COLO829 (cell line): ENCODE results near the gene PLPPR5.
"Not testable (repeated sequence)": the region's sequence is repeated elsewhere in the genome, so short reads cannot be mapped to it uniquely, and the experiment has no call there.

Source experiments
- DNase-seq: peaks from one replicate; pipeline ENCODE4 v3.0.0; 2012; ENCODE audit warnings: low spot score

The PLPPR5 gene, protein sequence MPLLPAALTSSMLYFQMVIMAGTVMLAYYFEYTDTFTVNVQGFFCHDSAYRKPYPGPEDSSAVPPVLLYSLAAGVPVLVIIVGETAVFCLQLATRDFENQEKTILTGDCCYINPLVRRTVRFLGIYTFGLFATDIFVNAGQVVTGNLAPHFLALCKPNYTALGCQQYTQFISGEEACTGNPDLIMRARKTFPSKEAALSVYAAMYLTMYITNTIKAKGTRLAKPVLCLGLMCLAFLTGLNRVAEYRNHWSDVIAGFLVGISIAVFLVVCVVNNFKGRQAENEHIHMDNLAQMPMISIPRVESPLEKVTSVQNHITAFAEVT

GRCh38 chr1:99004861-99005442 is at the start of gene PLPPR5:
Gene PLPPR5, minus strand, starts transcription at chr1:99004861. Its CDS starts 190 bp downstream, at chr1:99004671.
- no peak for DNase-seq

DNA sequence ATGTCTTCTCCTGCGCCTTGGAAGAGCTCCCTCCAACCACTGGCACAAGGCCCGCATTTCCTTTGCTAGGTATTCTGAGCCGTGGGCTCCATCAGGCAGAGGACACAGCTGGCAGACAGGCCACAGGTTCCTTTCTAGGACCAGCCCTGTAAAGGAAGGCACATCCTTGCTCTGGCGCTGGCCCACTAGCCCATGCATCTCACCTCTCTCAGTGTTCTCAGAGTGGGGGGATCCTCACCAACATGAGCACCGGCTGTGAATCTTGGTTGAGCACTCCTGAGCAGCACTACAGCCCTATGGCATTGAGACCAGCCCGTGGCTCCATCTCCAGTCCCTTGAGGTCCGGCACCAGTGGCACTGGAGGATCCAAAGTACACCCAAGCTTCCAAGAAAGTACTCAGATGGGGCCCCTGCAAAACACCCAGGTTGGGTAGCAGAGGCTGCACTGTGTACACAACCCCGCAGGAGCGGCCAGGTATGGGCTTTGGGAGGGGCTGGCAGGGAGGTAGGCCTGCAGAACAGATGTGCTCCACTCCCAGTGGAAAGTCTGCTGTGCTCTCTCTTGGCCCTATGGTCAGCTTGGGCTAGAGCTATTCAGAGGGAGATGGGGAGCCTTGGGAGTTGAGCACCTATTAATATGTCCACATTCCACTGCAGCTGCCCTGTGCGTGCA is 47.1 kb upstream of the PLPPR5 start:
- DNase-seq: no peak

DNA sequence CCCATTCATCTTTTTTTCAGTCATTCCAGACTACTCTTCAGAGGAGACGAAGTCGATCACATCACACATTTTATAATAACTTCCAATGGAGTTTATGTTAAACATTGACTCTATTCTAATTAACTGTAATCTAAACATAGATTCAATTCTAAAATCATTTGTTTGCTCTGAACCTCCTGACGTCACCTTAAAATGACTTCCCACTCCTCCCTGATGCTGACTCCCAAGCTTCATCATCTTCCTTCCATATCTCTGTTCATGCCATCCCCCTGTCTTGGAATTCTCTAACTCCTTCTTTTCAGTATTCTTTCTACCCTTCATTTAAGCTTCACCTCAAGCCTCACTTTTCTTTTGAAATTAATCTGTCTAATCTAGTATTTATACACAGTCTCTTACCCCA is 45.1 kb upstream of the PLPPR5 start:
- DNase-seq: no peak

- DNase-seq: not testable (repeated sequence)
Measured at GRCh38 chr1:99036746-99037145, 32.1 kb upstream of the PLPPR5 start.

- peak; percentile 14 for DNase-seq
Measured at GRCh38 chr1:99018313-99018712, 13.7 kb upstream of the PLPPR5 start.

GRCh38 chr1:99017655-99018054 is 13.0 kb upstream of the PLPPR5 start:
- DNase-seq: no peak

DNA sequence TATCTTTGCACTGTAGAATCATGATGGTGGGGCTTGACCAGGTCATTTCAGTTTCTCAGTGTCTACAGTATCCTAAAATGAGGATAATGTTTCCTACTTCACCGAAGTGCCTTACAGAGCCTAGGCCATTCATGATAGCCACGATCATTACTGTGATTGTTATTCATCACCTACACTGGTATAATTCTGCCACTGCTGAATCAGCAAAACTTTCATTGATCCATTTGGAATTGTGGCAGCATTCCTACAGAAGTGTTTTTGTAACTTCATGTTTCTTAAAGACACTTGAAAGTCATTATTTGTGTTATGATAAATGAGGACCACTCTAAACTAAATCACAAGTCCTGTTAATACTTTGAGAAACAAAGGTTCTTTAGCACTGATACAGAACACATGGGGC is 6.0 kb upstream of the PLPPR5 start:
- no peak for DNase-seq

GRCh38 chr1:99007366-99007765 is 2.7 kb upstream of the PLPPR5 start:
- DNase-seq: no peak

DNA sequence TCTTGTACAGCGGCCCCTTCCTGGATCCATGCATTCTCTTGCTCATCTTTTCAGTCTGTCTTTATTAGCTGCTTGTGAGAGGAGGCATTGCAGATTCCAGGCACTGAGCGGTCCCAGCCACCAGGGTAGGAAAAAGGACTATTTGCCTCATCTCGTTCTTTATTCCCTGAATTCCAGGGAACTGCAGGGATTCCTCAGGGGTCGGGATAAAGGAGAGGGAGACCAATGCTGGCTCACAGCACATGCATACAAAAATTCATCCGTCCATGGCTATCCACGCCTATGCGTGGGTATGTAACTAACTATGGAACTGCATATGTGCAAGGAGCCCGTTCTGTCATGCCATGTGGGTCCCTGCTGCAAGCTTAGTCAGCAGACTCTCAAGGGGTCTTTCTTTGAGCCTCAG is 879 bp upstream of the PLPPR5 start:
- DNase-seq: no peak

DNA sequence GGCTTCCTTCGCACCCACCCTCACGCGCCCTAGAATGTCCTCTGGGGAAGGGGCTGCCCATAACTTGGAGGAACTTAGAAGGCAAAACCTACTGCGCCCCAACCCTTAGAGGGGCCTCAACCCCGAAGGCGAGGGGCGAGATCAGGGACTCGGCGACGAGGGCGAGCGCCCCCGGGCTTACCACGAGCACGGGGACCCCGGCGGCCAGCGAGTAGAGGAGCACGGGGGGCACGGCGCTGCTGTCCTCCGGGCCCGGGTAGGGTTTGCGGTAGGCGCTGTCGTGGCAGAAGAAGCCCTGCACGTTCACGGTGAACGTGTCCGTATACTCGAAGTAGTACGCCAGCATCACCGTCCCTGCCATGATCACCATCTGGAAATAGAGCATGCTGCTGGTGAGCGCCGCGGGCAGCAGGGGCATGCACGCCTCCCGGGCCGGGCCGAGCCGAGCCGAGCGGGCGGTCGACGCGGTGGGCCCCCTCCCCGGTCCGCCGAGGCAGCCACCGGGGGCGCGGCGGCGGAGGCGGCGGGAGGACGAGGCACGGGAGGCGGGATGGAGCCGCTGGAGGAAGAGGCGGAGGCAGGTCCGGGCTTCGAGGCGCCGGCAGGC is 304 bp downstream of the PLPPR5 start:
- DNase-seq: no peak

DNA sequence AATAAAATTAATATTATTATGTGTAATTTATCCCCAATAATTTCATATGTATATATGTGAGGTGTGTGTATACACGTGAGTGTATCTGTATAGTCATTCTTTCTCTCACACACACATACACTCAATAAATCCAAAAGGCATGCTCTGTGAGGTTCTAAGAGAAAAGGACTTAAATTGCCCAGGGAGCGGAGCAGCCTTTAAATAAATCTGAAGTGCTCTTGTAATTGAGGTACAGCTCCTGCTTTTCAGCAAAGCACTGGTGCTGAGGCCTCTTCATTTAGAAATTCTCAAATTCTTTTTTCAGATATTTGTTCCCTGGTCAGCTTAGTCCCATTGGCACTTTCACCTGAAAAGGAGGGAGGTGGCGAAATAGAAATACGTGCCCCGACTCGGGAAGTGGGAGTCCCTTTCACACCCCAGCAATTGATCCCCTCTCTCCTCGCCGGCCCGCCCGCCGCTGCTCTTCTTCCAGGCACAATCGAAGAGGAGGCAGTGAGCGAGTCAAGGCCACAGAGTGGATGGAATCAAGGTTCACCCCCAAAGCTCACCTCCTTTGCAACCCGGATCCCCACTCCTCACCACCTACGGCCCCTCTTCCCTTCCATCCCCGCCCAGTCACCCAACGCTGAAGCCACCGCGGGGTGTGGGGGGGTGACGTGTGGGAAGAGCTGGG is 944 bp downstream of the PLPPR5 start:
- DNase-seq: no peak

GRCh38 chr1:98992844-98993243 is 11.8 kb downstream of the PLPPR5 start:
- DNase-seq: no peak

GRCh38 chr1:98991127-98992012 is 13.3 kb downstream of the PLPPR5 start:
- peak; percentile 8 for DNase-seq

DNA sequence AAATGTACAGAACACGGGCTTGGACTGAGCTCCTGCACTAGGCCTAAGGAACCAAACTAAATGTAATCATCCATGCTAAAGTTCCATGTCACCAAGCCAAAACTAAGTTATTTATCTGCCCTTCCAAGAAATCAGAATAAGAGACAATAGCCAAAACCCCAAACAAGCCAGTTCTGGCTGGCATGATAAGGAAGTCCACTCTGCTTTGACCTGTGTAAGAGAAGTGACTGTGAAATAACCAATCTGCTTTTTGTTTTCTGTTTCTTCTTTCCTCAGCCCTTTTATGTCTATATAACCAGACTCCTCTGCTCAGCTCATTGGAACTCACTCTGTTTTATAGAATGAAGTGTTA is 15.1 kb downstream of the PLPPR5 start:
- DNase-seq: no peak

- DNase-seq: no peak
Measured at GRCh38 chr1:98988904-98989555, 15.6 kb downstream of the PLPPR5 start.

DNA sequence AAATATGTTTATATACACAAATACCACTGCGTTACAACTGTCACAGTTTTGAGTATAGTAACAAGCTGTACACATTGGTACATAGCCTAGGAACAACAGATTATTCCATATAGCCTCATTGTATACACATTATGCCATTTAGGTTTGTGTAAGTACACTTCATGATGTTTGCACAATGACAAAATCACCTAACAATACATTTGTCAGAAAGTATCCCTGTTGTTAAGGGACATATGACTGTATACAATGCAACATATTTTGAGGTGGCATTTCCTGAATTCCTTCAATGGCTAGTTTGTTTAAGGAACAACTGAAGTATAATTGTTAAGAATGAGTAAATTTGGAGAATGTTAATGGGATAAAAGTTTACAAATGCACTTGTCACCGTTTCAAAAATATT is 19.0 kb downstream of the PLPPR5 start:
- no peak for DNase-seq

DNA sequence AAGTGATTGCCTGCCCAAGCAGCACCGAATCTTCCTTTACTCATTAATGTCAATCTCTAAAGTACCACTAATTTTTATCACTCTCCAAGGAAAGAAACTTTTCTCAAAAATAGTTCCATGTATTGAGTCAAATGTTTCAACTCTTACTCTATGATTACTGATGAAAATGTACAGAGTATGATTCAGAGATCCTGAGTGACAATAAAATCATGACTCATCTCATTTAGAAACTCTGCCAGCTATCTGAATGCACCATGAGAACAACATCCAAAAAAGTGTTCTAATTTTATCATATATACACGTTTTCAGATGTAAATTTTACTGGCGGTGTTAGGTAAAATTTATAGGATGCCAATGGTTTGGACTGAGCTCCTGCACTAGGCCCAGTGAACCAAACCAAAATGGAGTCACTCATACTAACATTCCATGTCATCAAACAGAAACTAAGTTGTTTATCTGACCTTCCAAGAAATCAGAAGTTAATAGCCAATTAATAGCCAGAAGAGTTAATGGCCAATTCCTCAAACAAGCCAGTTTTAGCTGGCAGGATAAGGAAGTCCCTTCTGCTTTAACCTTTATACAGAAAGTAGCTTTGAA is 22.6 kb downstream of the PLPPR5 start:
- peak; percentile 29 for DNase-seq

GRCh38 chr1:98979463-98979862 is 25.2 kb downstream of the PLPPR5 start:
- DNase-seq: no peak

DNA sequence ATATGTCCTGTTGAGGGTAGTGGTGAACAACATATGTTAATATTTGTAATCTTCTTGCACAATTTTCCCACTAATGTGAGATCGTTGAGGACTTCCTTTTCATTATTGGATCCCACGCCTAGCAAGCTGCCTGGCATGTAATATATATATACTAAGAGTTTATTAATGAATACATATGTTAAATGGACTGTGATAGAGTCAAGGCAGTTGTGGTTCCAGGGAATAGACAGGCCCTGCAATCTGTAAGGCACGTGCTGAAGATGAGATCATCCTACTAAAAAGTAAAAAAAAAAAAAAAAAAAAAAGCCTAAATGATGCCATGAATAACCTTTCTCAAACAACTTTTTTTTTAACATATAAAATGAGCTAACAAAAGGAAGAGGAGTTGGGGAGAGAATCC is 28.9 kb downstream of the PLPPR5 start:
- no peak for DNase-seq

DNA sequence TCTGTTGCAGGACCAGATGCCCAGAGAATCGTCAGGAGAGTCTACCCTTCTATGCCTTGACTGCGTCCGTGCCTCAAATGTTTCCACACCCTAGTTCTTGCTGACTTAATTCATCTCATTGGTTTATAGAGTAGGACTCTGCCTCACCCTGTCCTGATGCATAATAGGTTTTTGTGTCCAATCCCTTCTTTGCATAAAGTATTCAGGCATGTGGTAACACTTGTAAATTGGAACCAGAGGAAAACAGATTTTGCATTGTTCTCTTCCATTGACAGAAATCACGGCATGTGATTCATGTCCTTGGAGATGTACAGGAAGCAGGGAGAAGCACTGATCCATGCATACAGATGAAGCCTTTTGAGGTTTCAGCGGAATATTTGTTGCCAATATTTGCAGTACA is 29.5 kb downstream of the PLPPR5 start:
- peak; percentile 55 for DNase-seq
